Parathyroid adenoma (tissue), 2 donors: Measurements from ENCODE around the gene CHI3L2.

Experiments used
- H2AFZ ChIP-seq: fragments of 300-600 bp; sonication (generic); one replicate; pipeline ENCODE4 v1.7.0; 2017; ENCODE audit warnings: antibody characterized with exemption, mild to moderate bottlenecking
- H3K27ac ChIP-seq: fragments of 300-600 bp; sonication (generic); one replicate; pipeline ENCODE4 v1.7.0; 2017
- H3K27me3 ChIP-seq: fragments of 300-600 bp; sonication (generic); one replicate; pipeline ENCODE4 v1.7.0; 2017; ENCODE audit warnings: low read length; ENCODE audit not compliant: control insufficient read depth, insufficient read depth
- H3K36me3 ChIP-seq: fragments of 300-600 bp; sonication (generic); one replicate; pipeline ENCODE4 v1.7.0; 2017; ENCODE audit warnings: low read length; ENCODE audit not compliant: control insufficient read depth, insufficient read depth
- H3K4me1 ChIP-seq: fragments of 300-600 bp; sonication (generic); one replicate; pipeline ENCODE4 v1.7.0; 2017; ENCODE audit warnings: control low read depth
- H3K4me2 ChIP-seq: fragments of 300-600 bp; sonication (generic); one replicate; pipeline ENCODE4 v1.7.0; 2017; ENCODE audit warnings: low read length
- H3K4me3 ChIP-seq: fragments of 300-600 bp; sonication (generic); one replicate; pipeline ENCODE4 v1.7.0; 2017; ENCODE audit warnings: low read depth, low read length
- H3K79me2 ChIP-seq: fragments of 300-600 bp; sonication (generic); one replicate; pipeline ENCODE4 v1.7.0; 2017; ENCODE audit warnings: control low read depth
- H3K9ac ChIP-seq: fragments of 300-600 bp; sonication (generic); one replicate; pipeline ENCODE4 v1.7.0; 2017; ENCODE audit warnings: mild to moderate bottlenecking
- H3K9me3 ChIP-seq: fragments of 300-600 bp; sonication (generic); one replicate; pipeline ENCODE4 v1.7.0; 2017; ENCODE audit warnings: low read length; ENCODE audit not compliant: control insufficient read depth
- CTCF ChIP-seq: fragments of 300-600 bp; sonication (generic); IDR thresholded peaks from one replicate; pipeline ENCODE4 v1.7.0; 2017; ENCODE audit warnings: antibody characterized with exemption, mild to moderate bottlenecking
- donor health status: primary hyperparathyroidism.

CHI3L2 gene

GRCh38 chr1:111234258-111234657 lies 6.7 kb downstream of the CHI3L2 start:
- no peak for TF ChIP-seq CTCF
- Histone ChIP-seq H3K27me3 (no peaks in the 10 kb centered on the region), H3K36me3 (no peaks in the 10 kb centered on the region), H3K4me3 (no peak overlapping the region), H3K27ac (no peak overlapping the region), H3K79me2 (no peaks in the 10 kb centered on the region), H3K9me3 (no peaks in the 10 kb centered on the region), H3K4me2 (no peak overlapping the region), H3K9ac (no peak overlapping the region), H2AFZ (no peak overlapping the region), H3K4me1 (peaks cover 31% of the 10 kb centered on the region)

- Histone ChIP-seq H2AFZ (no peak overlapping the region), H3K4me1 (peaks cover 31% of the 10 kb centered on the region), H3K9ac (no peak overlapping the region), H3K27ac (peak overlapping the region; percentile 77), H3K9me3 (no peaks in the 10 kb centered on the region), H3K27me3 (no peaks in the 10 kb centered on the region), H3K79me2 (no peaks in the 10 kb centered on the region), H3K4me3 (no peak overlapping the region), H3K36me3 (no peaks in the 10 kb centered on the region), H3K4me2 (no peak overlapping the region)
- TF ChIP-seq CTCF = no peak
Measured at GRCh38 chr1:111234866-111235265, 7.4 kb downstream of the CHI3L2 start.

- H3K4me2 ChIP-seq = peak overlapping the region; percentile 55
Measured at GRCh38 chr1:111236379-111236778, 8.9 kb downstream of the CHI3L2 start.

GRCh38 chr1:111236806-111237205 lies 9.3 kb downstream of the CHI3L2 start:
- no peak for TF ChIP-seq CTCF

More at GRCh38 chr1:111236379-111236778, 8.9 kb downstream of the CHI3L2 start:
- no peak for TF ChIP-seq CTCF
- H3K9ac ChIP-seq = no peak overlapping the region
- H3K9me3 ChIP-seq = no peaks in the 10 kb centered on the region
- H2AFZ ChIP-seq = no peak overlapping the region
- no peaks in the 10 kb centered on the region for H3K36me3 ChIP-seq
- H3K27ac ChIP-seq = peak overlapping the region; percentile 77
- peaks cover 31% of the 10 kb centered on the region for H3K4me1 ChIP-seq
- H3K27me3 ChIP-seq = no peaks in the 10 kb centered on the region
- H3K79me2 ChIP-seq = no peaks in the 10 kb centered on the region
- peak overlapping the region; percentile 42 for H3K4me3 ChIP-seq

GRCh38 chr1:111238056-111238795 lies 10.7 kb downstream of the CHI3L2 start:
- Histone ChIP-seq H3K4me3 (no peak overlapping the region), H2AFZ (peak overlapping the region; percentile 46), H3K27ac (peak overlapping the region; percentile 77), H3K9ac (no peak overlapping the region), H3K79me2 (no peaks in the 10 kb centered on the region), H3K4me2 (no peak overlapping the region), H3K9me3 (no peaks in the 10 kb centered on the region), H3K27me3 (no peaks in the 10 kb centered on the region), H3K36me3 (no peaks in the 10 kb centered on the region), H3K4me1 (peaks cover 31% of the 10 kb centered on the region)
- no peak for TF ChIP-seq CTCF

More at GRCh38 chr1:111236806-111237205, 9.3 kb downstream of the CHI3L2 start:
- no peaks in the 10 kb centered on the region for H3K79me2 ChIP-seq
- H3K4me2 ChIP-seq = peak overlapping the region; percentile 55
- peak overlapping the region; percentile 42 for H3K4me3 ChIP-seq
- peak overlapping the region; percentile 77 for H3K27ac ChIP-seq
- no peaks in the 10 kb centered on the region for H3K36me3 ChIP-seq
- no peak overlapping the region for H3K9ac ChIP-seq
- peaks cover 31% of the 10 kb centered on the region for H3K4me1 ChIP-seq
- no peak overlapping the region for H2AFZ ChIP-seq
- no peaks in the 10 kb centered on the region for H3K9me3 ChIP-seq
- no peaks in the 10 kb centered on the region for H3K27me3 ChIP-seq
